IPS-18a (cell line): ENCODE data around the gene PLEKHA5.

Experiments
- H3K27ac ChIP-seq: one replicate; pipeline ENCODE4 v1.5.1; 2013; ENCODE audit warnings: low read length
- H3K27me3 ChIP-seq: one replicate; pipeline ENCODE4 v1.6.1; 2013; ENCODE audit warnings: mild to moderate bottlenecking, low read length; ENCODE audit not compliant: control insufficient read depth, insufficient read depth
- H3K36me3 ChIP-seq: one replicate; pipeline ENCODE4 v1.6.1; 2013; ENCODE audit warnings: low read depth, low read length; ENCODE audit not compliant: control insufficient read depth
- H3K4me1 ChIP-seq: one replicate; pipeline ENCODE4 v1.6.1; 2013; ENCODE audit warnings: low read depth, low read length; ENCODE audit not compliant: control insufficient read depth
- H3K4me3 ChIP-seq: one replicate; pipeline ENCODE4 v1.5.1; 2013; ENCODE audit warnings: low read length
- H3K9ac ChIP-seq: one replicate; pipeline ENCODE4 v1.6.1; 2013; ENCODE audit warnings: mild to moderate bottlenecking, low read length, moderate library complexity
- H3K9me3 ChIP-seq: one replicate; pipeline ENCODE4 v1.6.1; 2013; ENCODE audit warnings: low read depth, low read length; ENCODE audit not compliant: control insufficient read depth

PLEKHA5 gene

GRCh38 chr12:19130224-19131024 lies 891 bp downstream of the PLEKHA5 start:
- peak overlapping the region; percentile 71 for H3K27ac ChIP-seq
- peak overlapping the region; percentile 83 for H3K9ac ChIP-seq
- H3K4me1 ChIP-seq, result peaks cover 43% of the 10 kb centered on the region
- H3K4me3 ChIP-seq, result peak overlapping the region; percentile 97
- no peaks in the 10 kb centered on the region for H3K27me3 ChIP-seq
- peaks cover 7% of the 10 kb centered on the region for H3K36me3 ChIP-seq
- peaks cover 17% of the 10 kb centered on the region for H3K9me3 ChIP-seq

DNA sequence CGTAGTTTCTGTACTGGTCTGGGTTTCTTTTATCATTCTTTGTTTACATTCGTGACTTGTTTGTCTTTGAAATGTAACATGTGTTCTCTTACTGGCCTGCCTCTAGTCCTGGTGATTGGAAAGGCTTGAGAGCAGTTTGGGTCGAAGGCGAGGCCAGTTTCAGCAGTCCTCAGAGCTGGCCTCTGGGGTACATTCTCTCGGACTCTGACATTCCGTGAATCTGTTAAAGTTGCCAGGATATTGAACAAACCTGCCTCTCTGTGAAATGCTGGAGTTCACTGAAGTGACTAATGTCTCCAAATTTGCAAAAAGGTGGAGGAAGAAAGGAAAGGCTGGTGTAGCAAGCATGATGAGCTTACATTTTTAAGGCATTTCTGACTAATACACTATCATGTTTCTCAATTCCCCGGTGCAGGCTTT lies 1.5 kb downstream of the PLEKHA5 start:
- Histone ChIP-seq H3K36me3 (peaks cover 7% of the 10 kb centered on the region), H3K9ac (peak overlapping the region; percentile 83), H3K4me3 (peak overlapping the region; percentile 97), H3K27ac (peak overlapping the region; percentile 71), H3K27me3 (no peaks in the 10 kb centered on the region), H3K9me3 (peaks cover 17% of the 10 kb centered on the region), H3K4me1 (peaks cover 45% of the 10 kb centered on the region)

- peaks cover 42% of the 10 kb centered on the region for H3K4me1 ChIP-seq
- no peak overlapping the region for H3K27ac ChIP-seq
- H3K9ac ChIP-seq, result no peak overlapping the region
- H3K36me3 ChIP-seq, result peaks cover 34% of the 10 kb centered on the region
- no peaks in the 10 kb centered on the region for H3K9me3 ChIP-seq
- no peak overlapping the region for H3K4me3 ChIP-seq
- no peaks in the 10 kb centered on the region for H3K27me3 ChIP-seq
Measured at GRCh38 chr12:19138551-19138950, 9.0 kb downstream of the PLEKHA5 start.

DNA sequence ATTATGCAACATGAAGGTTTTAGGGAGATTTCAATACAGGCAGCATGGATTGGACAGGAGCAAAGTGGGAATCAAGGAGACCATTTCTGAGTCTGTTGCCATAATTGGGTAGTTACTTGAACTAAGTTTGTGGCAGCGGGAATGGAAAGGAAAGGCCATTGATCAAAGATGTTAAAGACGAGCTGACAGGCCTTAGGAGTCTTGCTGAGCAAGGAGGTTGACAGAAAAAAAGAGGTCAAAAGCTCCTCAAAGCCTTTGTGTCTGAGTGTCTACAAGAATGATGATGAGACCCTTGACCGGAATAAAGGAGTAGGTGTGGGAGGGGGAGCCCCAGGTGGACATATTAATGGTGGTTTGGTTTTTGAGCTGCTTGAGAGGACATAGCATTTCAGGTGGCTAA lies 9.4 kb downstream of the PLEKHA5 start:
- Histone ChIP-seq H3K4me3 (no peak overlapping the region), H3K27me3 (no peaks in the 10 kb centered on the region), H3K9me3 (no peaks in the 10 kb centered on the region), H3K27ac (no peak overlapping the region), H3K9ac (no peak overlapping the region), H3K4me1 (peaks cover 38% of the 10 kb centered on the region), H3K36me3 (peaks cover 33% of the 10 kb centered on the region)

DNA sequence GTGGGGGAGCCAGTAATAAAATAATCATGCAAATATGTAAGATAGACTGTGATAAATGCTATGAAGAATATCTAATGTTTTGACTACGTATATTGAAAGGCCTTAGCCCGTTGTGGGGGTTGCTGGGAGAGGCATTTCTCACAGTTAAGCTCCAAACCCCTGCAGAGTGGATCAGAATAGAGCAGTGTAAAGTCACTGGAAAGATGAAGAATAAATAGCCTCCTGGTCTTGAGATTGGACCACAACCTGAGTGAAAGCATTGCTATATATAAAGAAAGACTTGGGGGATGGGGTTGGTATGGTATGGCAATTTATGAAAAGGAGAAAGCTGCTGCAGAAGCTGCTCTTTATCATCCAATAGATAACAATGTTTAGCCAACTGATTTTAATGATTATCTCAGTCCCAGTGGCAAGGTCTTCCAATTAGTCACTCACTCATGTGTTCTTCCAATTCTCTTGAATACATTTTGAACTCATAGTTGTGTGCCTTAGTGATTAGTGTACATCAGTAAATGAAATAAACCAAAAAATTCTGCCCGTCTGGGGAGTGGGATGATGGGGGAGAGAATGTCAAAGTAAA lies 10.2 kb downstream of the PLEKHA5 start:
- no peak overlapping the region for H3K27ac ChIP-seq
- H3K4me1 ChIP-seq, result peaks cover 30% of the 10 kb centered on the region
- H3K36me3 ChIP-seq, result peaks cover 38% of the 10 kb centered on the region
- H3K4me3 ChIP-seq, result no peak overlapping the region
- H3K9ac ChIP-seq, result no peak overlapping the region
- no peaks in the 10 kb centered on the region for H3K27me3 ChIP-seq
- H3K9me3 ChIP-seq, result no peaks in the 10 kb centered on the region

DNA sequence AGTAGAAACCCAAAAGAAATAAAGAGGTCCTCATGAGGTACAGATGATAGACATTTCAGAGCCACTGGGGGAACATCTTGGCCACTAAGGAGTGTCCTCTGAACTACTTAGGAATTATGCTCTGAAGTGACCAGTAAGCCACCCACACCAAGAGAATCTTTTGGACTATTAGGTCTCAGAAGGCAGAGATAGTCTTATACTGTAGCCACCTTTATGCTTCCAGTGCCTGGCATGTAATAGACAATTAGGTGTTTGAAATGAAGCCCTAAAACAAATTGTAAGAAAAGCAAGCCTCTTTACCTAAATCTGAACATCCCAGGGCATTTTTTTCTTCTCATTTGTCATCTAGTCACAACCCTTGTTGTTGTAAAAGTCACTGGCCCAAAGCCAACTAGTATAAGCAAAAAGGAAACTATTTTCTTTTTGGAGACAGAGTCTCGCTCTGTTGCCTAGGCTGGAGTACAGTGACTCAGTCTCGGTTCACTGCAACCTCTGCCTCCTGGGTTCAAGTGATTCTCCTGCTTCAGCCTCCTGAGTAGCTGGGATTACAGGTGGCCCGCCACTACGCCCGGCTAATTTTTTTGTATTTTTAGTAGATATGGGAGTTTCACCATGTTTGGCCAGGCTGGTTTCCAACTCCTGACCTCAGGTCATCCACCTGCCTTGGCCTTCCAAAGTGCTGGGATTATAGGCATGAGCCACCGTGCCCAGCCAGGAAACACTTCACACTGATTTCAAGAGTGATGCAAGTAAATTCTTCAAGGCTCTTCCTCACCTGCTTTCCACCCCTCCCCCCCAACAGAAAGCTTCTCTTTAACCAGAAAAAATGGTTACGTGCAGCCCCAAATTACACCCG lies 11.1 kb downstream of the PLEKHA5 start:
- Histone ChIP-seq H3K4me3 (no peak overlapping the region), H3K9ac (no peak overlapping the region), H3K9me3 (no peaks in the 10 kb centered on the region), H3K27me3 (no peaks in the 10 kb centered on the region), H3K36me3 (peaks cover 38% of the 10 kb centered on the region), H3K4me1 (peaks cover 21% of the 10 kb centered on the region), H3K27ac (no peak overlapping the region)

DNA sequence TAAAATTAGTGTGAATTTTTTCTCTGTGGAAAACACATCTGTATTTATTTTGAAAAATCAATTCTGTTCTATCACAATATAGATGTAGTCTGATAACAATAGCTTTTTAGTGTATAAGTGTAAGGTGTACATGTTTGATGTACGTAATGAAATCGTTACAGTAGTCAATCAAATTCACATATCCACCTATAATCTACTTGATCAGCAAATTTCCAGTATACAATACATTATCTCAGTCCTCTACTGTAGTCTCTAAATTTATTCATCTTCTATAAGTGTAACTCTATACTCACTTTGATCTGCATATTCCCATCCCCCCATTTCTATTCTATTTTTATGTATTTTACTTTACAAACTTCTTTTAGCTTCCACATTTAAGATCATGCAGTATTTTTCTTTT lies 13.0 kb downstream of the PLEKHA5 start:
- no peak overlapping the region for H3K9ac ChIP-seq
- H3K4me1 ChIP-seq, result peaks cover 18% of the 10 kb centered on the region
- H3K36me3 ChIP-seq, result peaks cover 36% of the 10 kb centered on the region
- no peak overlapping the region for H3K4me3 ChIP-seq
- no peak overlapping the region for H3K27ac ChIP-seq
- H3K27me3 ChIP-seq, result no peaks in the 10 kb centered on the region
- H3K9me3 ChIP-seq, result no peaks in the 10 kb centered on the region

- no peaks in the 10 kb centered on the region for H3K27me3 ChIP-seq
- H3K36me3 ChIP-seq, result peaks cover 36% of the 10 kb centered on the region
- H3K27ac ChIP-seq, result no peak overlapping the region
Measured at GRCh38 chr12:19144287-19144686, 14.8 kb downstream of the PLEKHA5 start.

DNA sequence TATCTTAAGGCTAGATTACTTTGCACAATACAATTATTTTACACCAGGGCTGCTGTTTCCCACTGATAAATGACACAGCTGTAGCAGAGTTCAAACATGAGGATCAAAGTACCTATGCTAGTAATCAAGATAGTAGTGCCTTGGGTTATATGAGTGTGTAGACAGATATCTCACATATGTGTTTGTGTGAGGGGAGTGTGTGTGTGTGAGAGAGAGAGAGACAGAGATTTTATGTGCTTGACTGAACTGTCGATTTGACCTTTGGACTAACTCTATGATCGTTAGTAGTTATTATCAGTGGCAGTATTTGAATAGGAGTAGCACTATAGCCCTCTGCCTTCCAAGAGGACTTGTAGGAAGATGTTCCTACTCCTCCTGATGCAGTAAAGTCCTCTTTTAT lies 15.5 kb downstream of the PLEKHA5 start:
- no peaks in the 10 kb centered on the region for H3K27me3 ChIP-seq
- H3K4me3 ChIP-seq, result no peak overlapping the region
- H3K9ac ChIP-seq, result no peak overlapping the region
- H3K36me3 ChIP-seq, result peaks cover 36% of the 10 kb centered on the region
- H3K27ac ChIP-seq, result no peak overlapping the region
- no peaks in the 10 kb centered on the region for H3K4me1 ChIP-seq
- no peaks in the 10 kb centered on the region for H3K9me3 ChIP-seq

More at GRCh38 chr12:19144287-19144686, 14.8 kb downstream of the PLEKHA5 start:
- peaks cover 7% of the 10 kb centered on the region for H3K4me1 ChIP-seq
- no peaks in the 10 kb centered on the region for H3K9me3 ChIP-seq
- H3K4me3 ChIP-seq, result no peak overlapping the region
- H3K9ac ChIP-seq, result no peak overlapping the region

- H3K4me3 ChIP-seq, result no peak overlapping the region
- no peak overlapping the region for H3K9ac ChIP-seq
- H3K36me3 ChIP-seq, result peaks cover 21% of the 10 kb centered on the region
- H3K4me1 ChIP-seq, result no peaks in the 10 kb centered on the region
- H3K27me3 ChIP-seq, result no peaks in the 10 kb centered on the region
- H3K27ac ChIP-seq, result no peak overlapping the region
- no peaks in the 10 kb centered on the region for H3K9me3 ChIP-seq
Measured at GRCh38 chr12:19148860-19149259, 19.3 kb downstream of the PLEKHA5 start.

DNA sequence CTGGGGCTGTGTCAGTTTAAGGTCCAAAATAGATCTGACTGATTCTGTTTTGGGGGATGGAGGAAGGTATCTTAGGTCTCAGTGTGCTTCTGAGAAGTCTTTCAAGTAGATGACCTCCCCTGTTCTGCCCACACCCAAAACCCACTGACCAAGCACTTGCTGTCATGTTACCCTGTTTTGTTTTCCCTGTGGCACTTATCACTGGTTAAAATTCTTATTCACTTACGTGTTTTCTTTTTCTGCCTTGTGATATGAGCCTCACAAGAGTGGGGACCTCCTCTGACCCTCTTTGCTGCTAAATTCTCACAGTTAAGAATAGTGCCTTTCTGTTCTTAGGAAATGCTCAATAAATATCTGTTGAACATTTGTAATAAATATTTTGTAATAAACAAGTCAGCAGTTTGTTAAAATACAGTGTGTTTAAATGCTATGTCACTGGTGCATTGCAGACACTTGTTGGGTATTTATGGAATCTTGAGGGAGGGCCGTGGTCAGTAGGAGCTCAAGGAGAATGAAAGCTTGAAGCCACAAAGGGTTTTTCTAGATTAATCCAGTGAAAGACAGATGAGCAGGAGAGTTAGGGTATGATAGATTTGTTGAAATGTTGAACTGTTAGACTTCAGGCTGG lies 20.9 kb downstream of the PLEKHA5 start:
- H3K36me3 ChIP-seq, result peaks cover 14% of the 10 kb centered on the region
- peaks cover 6% of the 10 kb centered on the region for H3K4me1 ChIP-seq
- H3K4me3 ChIP-seq, result no peak overlapping the region
- no peaks in the 10 kb centered on the region for H3K27me3 ChIP-seq
- H3K9ac ChIP-seq, result no peak overlapping the region
- no peaks in the 10 kb centered on the region for H3K9me3 ChIP-seq
- no peak overlapping the region for H3K27ac ChIP-seq
